Fibroblast of peridontal ligament (primary cell): ENCODE measurements around the gene TMEM79.

Experiments used
- DNase-seq: peaks from one replicate; pipeline ENCODE4 v3.0.0-alpha.2; 2010; ENCODE audit errors: extremely low read depth

Gene TMEM79

DNA sequence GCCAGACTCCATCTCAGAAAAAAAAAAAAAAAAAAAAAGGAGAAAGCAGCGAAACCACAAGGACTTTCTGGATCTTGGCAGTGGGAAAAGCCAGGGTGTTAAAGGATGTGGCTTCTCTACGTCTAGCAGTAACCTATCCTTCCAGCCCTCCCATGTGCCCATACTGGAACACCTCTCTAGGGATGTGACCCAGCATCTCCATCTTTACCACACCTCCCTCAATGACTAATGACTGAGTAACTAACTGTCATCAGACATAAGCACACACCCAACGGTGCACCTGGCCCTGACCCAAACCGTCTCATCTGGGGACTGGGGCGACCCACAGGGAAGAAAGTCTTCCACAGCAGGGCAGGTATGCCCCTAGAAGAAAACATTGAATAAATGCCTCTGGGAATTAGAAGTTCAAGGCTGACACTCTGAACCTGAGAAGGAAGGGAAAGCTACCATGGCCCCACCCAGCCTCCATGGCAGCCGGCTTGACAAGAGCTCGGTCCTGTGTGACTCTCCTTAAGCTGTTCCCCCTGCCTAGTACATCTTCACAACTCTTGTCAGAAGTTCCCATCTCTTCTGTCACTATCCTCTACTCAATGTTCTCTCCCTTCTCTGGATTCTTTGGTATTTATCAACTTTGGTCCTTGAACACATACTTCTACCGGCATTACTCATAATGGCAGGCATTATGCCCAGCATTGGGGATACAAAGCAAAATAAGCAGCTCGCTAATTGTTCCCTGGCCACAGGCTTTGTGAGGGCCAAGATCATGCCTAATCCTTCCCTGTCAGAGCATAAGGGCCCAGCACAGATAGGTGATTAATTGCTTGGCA is 21.5 kb upstream of the TMEM79 start:
- DNase-seq: peak; percentile 88

DNA sequence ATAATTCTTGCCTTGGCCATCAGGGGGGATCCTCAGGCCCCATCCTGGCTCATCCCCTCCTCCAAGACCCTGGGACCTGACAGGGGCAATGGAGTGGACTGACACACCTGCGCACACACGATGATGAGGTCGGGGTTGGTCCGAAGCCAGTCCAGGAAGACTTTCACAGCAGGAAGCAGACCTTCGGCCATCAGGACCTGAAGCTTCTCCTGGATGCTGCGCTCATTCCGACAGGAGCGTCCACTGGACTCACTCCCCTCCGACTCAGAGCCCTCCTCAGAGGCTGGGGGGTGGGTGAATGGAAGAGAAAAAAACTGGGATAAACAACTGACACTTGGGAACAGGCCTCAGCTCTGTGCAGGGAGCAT is 20.9 kb upstream of the TMEM79 start:
- DNase-seq: no peak

DNA sequence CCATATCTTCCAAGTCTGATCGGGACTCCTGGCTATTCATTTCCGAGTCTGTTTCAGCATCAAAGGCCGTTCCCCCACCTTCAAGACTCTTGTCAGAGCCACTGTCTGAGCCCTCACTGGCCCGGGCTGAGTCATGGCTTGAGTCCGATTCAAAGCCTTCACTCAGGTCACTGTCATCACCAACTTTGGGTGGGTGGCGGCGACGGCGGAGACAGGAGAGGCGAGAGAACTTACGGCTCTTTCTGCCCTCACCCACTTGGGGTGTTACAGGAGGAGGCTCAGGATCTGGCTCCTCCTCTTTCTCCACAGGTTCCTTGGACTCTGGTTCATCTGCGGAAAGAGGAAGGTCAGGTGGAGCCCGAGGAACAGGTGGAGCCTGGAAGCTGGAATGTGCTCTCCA is 18.1 kb upstream of the TMEM79 start:
- DNase-seq: no peak

DNA sequence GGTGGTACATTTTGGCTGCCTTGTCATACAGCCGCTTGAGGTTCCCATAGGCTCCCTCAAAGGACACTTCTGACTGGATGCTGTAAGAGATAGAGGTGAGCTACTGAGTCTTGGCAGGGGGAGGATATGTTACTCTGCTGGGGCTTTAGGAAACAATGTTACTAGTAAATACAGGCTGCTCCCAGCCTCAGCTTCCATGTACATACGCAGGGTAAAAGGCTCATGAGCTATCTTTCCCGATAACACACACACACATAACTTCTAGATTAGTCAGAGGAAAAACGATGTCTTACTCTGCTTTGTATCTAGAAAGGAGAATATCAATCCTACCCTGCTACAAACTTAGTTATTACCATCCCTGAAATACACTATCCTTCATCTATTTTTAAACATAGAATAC is 15.8 kb upstream of the TMEM79 start:
- DNase-seq: no peak

DNA sequence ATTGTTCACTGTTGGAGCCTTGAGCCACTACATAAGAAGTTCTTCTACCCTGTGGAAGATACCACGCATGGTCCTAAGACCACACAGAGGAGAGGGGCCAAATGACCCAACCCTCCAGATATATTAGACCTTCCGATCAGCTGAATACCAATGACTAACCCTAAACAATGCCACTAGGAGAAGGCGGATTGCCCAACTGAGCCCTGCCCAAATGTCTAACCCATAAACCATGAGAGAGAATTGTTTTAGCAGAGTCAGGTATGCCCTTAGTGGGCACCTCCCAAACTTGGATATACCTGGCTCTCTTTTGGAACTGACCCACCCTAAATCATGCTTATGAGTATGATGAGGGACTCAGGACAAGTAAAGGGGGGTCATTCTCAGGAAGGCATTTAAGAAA is 13.8 kb upstream of the TMEM79 start:
- no peak for DNase-seq

DNA sequence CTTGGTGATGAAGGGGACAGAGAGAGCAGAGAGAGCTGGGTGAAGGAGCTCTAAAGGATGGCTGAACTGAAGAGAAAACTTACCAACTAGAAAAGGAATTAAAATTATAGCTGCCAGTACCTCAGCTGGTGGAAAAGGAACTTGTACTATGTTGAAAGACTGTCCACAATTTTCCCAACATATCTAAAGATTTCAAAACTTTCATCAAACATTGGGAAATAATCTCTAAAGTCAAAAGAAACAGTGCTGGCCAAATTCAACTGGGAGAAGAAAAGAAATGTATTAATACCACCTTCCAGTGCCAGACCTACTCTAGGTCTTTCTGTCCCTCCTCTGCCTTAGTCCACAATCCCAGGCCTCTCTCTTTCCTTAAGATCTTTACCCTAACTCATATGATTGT is 7.6 kb upstream of the TMEM79 start:
- peak; percentile 85 for DNase-seq

DNA sequence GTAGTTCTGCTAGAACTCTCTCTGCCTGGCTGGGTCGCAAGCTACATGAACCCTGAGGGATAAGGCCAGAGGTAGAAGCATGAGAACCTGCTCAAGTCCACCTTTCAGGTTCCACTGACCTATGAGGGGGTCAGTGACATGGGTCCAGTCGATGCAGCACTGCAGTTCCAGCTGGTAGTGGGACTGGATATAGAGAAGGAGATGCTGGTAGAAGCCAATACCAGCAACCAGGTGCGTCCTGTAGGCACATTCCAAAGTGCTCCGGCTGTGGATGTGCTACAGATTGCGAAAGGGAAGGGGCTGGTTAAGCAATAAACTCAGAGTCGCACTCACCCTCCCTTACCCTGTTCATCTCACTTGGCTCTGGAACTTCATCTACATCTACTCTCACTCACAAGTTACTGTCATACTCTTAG is 7.2 kb upstream of the TMEM79 start:
- peak; percentile 17 for DNase-seq

DNA sequence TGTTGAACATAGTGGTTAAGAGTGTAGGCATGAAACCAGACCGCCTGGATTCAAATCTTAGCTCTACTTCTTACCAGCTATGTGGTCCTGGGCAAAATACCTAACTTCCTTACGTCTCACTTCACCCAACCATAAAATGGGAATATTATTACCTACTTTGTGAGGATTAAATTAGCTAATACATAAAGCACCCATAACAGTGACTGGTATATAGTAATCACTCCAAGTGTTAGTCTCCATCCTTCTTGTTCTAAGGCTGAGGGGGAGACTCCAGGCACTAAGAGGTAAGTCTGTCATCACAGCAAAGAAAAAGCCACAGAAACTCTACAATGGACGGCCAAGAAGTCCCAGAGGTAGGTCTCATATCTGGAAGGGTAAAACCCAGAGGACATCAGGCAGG is 4.3 kb upstream of the TMEM79 start:
- DNase-seq: no peak

DNA sequence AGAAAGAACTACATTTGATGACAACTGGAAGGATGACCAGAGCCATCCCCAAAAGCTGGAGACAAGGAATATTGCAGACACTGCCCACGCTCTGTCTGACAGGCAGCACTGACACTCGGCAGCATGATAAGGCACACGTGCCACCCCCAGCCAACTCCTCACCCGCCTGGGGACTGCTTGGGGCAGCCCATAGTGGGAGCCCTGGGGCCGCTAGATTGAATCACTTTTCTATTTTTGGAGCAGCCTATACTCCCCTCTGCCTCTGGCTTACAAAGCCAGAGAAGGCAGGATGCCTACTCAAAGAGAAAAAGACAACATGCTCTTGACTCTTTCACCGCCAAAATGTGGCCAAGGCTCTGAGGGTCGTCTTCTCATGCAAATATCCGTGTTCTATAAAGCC is 2.8 kb upstream of the TMEM79 start:
- peak; percentile 47 for DNase-seq

DNA sequence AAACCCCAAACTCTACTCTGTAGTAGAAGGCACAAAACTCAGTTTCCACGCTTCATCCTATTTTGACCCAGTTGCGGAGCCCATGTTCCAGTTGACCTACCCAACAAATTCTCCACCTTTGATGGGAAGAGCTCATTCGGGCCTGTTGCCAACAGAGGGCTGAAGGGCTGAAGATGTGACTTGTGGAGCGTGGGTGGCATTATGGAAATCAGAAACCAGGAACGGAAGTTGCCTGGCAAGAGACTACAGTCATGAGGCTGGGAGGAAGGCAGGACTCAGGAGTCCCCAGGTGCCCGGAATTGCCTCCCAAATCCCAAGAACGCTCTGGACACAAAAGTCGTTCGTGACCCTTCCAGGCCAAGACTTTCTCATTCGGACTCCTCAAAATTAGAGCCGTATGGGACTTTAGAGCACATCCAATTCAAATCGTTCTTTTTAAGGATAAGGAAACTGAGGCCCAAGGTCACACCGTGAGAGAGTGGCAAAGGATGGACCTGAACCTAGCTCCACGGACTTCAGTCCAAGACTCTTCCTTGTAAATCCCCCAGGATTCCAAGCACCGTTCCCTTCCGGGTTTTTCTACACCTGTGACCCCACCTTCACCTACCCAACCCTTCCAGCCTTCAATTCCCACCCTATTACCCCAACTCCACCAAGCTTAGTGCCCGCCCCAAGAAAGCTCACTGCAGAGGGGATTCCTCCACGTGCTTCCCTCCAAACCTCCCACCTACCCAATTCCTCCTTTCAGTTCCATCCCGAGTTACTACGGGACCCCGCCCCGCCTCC is 2.2 kb upstream of the TMEM79 start:
- DNase-seq: peak; percentile 12

DNA sequence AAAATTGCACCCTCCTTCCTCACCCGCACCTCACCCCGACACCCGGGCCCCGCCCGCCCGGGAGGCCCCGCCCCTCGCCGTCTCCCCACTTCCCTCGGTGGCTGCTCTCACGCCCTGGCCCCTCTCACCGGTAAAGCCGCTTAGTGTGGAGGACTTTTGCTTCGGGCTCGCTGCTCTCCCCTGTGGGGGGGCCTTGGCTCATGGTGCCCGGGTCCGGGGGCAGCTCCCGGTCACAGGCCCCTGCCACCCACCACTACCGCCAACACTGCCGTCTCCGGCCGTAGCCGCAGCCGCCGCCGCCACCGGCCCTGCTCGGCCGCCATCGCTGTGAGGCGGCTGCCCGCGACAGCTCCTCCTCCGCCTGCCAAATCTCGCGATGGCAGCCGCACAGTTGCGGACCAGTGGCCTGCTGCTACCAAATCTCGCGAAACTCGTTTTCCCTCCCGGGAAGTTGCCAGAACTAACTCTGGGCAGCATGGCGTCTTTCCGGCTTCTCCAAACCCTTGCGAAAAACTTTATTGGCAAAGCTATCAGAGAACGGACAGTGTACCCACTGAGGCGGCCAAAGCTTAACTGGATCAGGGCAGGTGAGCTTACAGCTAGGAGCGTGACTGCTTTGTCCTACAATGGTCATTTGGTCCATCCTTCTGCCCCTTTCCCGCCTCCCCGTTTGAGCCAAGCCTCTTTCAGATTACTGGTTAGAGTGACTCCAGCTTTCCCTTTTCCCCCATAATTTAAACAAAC is 1.5 kb upstream of the TMEM79 start, which contains the start of gene SMG5:
SMG5 (minus strand) TSS at position 347 of the 744 bp plus-strand sequence; CDS start at position 202, 145 bp downstream.
- peak; percentile 99 for DNase-seq

DNA sequence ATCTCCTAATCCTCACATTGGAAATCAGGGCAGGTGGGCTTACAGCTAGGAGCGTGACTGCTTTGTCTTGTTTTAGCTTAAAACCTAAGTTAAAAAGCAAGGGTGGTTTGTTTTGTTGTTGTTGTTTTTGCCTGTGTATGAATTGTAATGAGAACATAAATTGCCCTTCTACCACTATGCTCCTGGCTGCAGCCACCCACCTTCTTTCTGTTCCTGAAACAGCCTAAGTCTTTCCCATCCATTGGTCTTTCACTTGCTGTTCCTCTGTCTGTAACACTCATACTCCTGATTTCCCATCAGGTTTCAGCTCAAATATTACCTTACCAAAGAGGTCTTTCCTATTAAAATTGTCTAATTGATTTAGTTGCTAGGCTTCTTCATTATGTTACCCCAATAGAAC is 604 bp upstream of the TMEM79 start:
- DNase-seq: no peak

DNA sequence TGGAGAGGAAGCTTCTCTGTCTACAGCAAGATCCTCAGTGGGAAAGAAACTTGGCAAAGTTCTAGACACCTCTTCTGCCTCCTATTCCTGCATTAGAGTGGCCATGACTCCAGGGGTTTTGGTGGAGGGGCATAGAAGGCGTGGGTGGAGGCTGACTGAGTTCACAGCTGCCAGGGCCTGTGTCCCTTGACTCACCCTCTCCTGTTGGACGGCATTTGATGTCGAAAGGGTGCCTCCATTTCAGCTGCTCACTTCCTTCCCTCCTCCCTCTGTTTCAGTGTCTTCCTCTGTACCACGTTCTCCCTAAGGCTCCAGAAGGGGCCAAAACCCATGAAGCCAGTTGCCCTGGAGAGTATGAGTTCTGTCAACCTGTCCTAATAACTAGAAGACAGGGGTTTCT is 632 bp downstream of the TMEM79 start:
- no peak for DNase-seq

DNA sequence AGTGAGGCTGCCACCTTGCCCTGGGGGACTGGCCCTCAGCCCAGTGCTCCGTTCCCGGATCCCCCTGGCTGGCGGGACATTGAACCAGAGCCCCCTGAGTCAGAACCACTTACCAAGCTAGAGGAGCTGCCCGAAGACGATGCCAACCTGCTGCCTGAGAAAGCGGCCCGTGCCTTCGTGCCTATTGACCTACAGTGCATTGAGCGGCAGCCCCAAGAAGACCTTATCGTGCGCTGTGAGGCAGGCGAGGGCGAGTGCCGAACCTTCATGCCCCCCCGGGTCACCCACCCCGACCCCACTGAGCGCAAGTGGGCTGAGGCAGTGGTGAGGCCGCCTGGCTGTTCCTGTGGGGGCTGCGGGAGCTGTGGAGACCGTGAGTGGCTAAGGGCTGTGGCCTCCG is 1.3 kb downstream of the TMEM79 start:
- DNase-seq: no peak

DNA sequence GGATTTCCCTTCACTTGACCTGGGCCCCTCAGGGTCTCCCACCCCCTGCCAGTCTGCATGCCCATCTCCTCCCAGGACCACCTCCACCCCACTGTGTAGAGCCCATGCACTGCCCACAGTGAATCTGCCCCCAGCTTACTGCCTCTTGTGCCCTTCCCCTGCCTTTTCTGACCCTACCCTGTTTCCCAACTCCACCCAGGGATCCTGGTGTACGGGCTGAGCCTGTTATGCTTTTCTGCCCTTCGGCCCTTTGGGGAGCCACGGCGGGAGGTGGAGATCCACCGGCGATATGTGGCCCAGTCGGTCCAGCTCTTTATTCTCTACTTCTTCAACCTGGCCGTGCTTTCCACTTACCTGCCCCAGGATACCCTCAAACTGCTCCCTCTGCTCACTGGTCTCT is 1.9 kb downstream of the TMEM79 start:
- no peak for DNase-seq

DNA sequence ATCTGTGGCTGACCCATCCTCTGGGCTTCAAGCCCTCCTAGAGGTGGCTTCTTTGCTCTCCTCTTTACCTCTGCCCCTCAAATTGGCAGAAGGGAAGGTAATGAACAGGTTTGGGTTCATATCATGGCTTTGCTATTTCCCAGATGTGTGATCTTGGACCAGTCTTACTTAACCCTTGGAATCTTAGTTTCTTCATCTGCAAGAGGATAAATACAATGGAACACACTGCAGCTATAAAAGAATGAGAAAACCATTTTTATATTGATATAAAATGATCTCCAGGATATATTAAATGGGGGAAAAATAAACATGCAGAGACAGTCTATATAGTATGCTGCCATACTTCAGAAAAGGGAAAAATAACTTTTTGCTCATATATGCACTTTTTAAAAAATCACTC is 5.7 kb downstream of the TMEM79 start:
- no peak for DNase-seq

DNA sequence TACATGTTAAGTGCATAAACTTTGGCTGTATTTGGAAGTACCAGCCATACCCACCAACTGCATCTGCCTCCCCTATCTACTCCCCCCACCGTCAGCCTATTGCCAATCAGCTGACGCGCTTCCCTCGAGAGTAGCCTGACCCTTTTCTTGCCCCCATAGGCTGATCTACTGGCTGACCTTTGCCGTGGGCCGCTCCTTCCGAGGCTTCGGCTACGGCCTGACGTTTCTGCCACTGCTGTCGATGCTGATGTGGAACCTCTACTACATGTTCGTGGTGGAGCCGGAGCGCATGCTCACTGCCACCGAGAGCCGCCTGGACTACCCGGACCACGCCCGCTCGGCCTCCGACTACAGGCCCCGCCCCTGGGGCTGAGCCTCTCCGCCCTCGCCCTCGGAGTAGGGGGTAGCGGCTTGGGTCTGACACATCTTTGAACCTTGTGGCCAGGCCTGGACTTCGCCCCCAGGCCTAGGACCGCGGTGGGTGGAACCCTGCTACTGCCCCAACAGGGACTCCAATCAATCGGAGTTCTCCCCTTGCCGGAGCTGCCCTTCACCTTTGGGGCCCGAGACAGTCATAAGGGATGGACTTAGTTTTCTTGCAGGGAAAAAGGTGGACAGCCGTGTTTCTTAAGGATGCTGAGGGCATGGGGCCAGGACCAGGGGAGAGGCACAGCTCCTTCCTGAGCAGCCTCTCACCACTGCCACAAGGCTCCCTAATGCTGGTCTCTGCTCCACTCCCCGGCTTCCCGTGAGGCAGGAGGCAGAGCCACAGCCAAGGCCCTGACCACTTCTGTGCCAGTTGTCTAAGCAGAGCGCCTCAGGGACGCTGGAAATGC is 7.3 kb downstream of the TMEM79 start:
- DNase-seq: peak; percentile 79

DNA sequence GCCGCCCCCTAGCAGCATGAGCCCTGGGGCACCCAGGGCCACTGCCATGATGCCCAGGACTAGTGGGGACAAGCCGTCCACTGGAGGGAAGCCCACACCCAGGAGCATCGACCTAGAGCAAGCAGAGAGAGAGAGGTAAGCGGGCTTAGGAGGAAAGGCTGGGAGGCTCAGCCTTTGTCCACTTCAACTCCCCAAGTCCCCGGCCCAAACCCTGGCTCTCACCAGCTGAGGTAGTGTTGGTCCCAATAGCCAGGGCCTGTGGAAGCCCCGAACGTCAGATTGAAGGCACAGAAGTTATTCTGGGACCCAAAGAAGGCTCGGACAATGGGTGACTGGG is 8.9 kb downstream of the TMEM79 start:
- DNase-seq: no peak

DNA sequence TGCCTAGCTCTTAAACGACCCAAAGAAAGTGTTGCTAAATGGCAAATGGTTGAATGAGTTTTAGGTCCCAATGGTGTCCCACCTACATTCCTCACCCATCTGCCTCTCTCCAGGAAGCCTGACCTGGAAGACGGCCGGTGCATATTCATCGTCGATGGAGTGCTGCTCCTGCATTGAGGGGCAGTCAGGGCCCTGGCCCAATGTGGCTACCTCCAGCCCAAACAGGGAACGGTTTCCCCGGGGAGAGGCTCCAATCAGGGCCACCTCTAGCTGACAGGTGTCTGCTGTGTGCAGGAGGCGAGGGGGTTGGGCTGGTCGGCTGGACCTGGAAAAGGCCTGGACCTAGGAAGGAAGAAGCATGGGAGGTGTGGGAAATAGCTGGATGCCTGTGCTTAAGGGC is 9.8 kb downstream of the TMEM79 start:
- DNase-seq: no peak

DNA sequence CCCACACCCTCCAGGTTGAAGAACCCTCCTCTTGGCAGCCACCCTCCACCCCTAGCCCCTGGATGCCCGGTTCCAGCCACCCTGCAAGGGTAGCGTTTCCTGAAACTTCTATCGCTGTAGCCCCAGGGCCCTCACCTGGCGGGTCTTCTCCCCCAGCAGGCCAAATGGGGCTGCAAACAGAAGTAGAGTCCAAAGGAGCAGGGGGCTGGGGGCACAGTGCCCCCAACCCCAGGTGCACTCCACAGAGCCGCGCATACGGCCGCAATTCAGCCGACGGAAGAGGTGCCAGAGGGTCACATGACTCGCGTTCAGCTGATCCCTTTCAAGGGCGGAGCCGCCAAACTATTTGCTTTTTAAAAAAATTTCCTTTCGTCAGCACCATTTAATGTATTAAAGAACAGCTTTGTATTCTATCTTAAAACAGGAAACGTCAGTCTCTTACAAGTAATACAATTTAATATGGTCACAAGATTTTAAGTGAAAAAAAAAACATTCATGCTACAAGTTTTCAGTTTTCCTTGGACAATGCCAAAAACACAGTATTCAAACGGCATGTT is 11.3 kb downstream of the TMEM79 start, which contains the start of gene GLMP:
GLMP (minus strand) TSS at position 289 of the 557 bp plus-strand sequence; CDS start at position 255, 34 bp downstream.
- DNase-seq: peak; percentile 75

DNA sequence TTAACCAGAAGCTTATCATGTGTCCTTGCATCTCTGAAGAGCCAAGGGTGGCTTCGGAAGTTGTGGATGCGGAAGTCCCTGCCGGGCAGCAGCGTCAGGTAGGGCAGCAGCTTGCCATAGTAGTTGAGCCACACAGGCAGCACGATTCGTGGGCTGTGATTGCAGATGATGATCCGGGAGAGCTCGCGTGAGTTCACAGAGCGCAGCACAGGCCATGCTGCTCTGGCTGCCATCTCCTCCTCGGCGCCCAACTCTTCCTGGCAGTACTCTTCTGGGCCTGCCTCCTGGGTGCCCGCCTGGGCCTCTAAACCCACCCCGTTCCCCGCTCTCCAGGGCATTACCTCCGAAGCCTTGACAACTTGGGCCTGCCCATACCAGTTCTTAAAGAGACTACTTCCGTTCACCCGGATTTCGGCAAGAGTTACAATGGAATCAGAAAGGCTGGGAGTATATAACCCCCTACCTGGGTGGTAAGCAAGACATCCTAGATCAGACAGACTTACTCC is 14.8 kb downstream of the TMEM79 start, which contains the start of gene VHLL:
VHLL (minus strand) TSS at position 456 of the 506 bp plus-strand sequence; CDS start at position 338, 118 bp downstream.
- no peak for DNase-seq
